NCI-H774 (cell line): ENCODE data around the gene NFKB2.
A peak's percentile ranks its signal among the peaks of the same experiment; 100 is the strongest.

Experiments
- DNase-seq: peaks from one replicate; lab custom pipeline; 2025; lab: John Stamatoyannopoulos, UW

The NFKB2 gene

DNA sequence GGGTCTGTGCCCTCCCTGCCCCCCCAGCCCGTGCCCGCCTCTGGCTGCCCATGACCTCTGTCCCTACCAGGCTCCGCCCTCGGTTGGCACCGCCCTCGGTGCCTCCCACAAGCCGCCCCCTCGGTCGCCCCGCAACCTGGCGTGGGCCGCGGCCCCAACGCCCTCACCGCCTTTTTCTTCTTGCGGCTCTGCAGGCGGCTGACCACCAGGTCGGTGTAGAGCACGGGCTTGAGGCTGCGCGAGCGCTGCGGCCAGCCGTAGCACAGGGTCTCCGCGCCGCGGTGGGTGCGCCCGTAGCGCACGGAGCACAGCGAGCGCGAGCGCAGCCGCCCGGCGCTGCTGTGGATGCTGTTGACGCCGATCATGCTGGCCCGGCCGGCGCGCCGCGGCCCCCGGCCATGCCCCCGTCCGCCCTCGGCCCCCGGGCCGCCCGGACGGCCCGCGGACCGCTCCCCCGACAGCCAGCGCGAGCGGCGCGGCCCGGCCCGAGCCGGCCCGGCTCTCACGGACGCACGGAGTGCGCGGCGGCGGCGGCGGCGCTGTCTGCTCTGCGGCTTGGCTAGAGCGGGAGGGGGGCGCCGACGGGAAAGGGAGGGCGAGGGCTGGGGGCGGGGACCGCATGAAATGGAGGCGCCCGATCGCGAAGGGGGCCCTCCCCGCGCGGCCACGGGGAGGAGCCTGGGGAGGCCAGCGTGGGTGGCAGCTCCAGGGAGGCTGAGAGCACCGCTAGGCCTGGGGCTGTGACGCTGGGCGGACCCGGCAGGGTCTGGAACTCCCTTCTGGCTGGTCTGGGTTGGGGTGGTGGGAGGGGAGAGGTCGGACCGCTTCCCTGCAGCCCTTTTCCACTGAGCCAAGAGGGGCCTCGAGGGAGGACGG is 13.5 kb downstream of the NFKB2 start:
- DNase-seq, result no peak

DNA sequence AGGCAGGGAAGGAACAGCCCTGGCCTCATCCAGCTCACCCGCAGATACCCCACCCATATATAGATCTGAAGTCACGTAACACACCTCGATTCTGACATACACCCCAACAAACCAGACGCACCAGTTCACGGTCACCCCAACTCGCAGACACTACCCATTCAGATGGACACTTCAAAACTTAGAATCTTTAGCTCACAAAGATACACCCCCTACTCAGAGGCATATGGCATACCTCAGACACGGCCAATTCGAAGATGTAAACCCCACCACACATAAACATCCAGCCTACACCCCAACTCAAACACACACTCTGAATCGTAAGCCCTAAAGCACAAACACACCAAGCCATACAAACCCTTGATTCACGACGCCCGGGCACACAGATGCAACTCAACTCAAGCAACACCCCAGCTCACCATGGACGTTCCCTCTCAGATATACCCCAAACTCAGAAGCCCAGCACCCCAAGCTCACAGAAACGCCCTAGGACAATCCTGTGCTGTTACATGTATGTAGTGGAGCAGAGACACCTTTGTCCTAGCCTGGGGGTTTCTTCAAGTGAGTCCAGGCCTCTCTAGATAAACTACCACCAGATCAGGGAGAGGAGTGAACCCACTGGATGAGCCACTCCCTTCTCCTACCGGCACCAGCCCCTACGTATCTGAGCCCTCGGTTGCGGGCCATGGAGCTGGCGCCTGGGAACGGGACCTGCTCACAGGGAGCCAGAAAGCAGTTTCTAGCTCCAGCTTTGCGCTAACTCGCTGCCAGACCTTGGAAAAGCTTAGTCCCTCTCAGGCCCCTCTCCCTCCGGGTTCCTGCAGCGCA is 14.3 kb downstream of the NFKB2 start:
- no peak for DNase-seq

DNA sequence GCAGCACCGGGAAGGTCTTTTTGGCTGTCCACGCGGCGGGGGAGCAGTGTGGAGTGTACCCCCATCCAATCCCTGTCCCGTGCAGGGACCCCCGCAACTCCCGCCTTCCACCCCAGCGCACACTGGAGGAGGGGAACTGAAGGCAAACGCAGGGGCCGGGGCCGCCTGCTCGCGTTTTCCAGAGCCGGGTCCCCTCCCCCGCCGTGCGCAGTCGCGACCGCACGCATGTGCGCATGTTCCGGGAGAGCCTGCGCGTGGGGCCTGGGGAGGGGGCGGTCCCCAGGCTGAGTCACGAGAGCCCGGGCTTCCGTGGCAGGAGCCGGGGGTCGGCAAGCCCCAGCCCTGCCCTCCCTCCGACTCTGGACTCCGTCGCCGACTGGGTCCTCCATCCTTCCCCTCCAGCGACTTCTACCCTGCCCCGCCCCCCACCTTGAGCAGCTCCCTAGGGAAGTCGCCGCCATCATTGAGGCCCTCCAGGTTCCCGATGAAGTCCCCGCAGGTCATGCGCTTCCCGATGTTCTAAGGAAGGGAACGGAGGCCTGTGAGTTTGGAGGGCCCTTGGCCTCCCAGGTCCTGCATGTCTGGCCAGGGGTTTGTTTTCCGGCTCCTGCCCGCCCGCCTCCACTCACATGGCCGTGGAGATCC is 15.0 kb downstream of the NFKB2 start:
- no peak for DNase-seq

DNA sequence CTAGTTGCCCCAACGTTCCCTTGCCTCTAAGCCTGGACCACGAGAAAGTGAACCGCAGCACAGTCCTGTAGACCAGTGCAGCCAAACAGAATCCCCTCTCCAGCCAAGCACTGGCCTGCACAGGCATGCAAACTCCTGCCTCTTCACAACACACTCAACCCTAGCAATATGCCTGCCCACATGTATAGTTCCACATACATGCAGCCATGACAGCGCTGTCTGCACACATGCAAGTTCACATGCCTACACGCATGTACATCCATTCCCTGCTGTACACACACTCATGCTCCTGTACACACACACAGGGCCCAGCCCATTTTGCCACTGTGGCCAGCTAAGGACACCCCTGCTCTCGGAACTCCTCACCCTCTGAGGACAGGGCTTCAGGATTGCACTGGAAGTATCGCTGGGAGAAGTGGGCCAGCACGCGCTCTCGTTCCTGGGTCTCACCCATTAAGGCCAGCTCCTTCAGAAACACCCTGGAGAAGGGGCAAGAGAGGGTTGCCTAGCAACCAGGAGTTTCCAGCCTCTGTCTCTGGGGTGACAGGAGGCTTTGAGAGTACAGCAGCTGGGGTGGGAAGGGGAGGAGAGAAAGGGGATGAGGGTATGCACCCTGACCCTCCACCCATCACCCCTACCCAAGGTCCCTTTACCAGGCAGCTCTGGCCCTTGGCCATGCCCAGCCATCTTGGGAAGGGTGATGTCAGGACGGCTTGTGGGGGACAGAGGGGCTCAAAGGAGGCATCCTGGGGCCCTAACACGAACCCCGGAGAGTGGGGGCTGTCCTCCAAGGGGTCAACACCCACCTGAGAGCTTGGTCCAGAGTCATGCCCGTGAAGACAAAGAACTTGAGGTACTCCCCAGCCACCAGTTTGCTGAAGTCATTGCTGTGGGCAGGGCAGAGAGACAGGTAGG is 16.1 kb downstream of the NFKB2 start:
- no peak for DNase-seq

DNA sequence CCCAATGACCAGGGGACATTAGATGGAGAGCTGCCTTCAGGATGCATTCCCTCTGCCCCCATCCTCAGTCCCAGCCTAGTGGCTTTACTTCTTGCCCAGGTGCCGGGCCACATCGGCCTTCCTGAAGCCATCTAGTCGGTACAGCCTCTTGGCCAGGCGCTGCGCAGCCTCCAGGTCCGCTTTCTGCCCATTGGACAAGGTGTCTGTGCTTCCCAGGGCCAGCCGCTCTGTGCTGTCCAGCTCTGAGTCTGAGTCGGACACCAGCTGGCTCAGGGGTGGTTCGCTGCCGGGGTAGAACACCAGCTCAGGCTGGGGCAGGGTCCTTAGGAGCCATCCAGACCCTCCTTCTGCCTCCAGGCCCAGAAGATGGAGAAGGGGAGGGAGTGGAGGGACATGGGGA is 16.8 kb downstream of the NFKB2 start:
- DNase-seq, result no peak

DNA sequence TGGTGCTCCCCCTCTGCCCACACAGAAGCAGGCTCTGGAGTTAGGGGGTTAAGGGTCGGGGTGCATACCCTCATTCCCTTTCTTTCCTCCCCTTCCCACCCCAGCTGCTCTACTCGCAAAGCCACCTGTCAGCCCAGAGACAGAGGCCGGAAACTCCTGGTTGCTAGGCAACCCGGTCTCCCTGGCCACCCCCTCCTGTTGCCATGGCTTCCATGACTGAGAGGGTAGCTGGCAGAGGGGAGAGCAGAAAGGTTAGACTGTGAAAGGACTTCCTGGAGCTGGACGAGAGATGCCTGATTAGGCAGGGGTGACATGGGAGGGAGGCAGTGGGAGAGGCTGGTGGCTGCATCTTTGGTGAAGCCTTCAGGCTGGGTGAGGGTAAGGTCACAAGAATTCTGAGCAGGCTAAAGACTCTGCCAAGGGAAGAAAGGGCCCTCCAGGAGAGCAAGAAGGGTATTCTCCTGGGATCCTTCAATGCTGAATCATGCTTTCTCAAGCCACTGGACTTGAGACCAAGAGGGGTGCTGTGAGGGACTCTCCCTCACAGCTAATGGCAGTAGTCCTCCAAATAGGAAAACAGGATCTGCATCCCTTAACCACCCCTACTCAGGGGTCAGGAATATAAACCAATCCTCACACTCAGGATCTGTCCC is 17.7 kb downstream of the NFKB2 start:
- DNase-seq, result peak; percentile 54

DNA sequence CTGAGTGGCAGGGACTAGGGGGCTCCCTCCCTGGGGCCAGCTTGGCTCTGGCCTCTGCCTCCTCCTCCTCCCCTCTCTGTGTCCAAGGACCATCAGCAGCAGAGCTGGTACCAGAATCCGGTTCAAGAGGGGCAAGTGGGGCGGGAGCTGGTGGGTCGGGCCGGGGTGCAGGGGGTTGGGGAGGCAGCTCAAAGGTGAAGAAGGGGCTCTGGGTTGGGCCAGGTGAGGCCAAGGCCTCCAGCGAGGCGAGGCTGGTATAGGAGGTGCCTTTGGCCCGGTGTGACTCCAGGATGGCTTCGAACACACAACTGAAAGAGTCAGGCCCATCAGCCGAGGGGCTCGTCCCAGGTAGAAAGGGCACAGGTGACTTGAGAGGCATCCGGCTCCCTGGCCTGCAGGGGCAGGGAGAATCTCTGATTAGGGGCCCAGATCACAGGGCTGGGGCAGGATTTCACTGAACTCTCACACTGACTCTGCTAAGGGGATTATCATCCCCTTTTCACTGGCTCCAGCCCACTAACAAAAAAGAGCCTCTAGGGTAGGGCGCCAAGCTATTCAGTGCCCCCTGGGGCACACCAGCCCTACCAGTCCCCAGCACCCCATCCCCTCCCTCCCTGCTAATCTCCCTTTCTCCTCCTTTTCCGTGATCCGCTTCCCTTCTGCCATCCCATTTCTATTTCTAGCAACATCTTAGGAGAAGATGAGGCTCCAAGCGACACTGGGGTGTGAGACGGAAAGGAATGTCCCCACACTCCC is 18.5 kb downstream of the NFKB2 start:
- no peak for DNase-seq

DNA sequence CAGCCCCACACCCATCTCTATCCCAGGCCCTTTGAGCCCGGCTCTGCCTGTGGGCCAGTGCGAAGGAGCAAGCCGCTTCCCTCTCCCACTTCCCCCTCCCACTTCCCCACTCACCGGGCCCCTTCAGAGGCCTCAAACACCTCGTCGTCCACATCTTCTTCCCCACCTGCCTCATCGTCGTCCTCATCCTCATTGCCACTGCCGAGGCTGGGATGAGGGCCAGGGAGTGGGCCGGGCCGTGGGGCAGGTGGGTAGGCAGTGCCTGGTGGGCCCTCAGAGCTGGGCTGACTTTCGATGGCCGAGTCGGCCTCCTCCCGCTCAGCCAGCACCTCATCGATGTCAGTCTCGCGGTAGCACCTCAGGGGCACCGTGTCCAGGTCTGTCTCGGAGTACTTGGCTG is 19.2 kb downstream of the NFKB2 start:
- DNase-seq, result no peak

DNA sequence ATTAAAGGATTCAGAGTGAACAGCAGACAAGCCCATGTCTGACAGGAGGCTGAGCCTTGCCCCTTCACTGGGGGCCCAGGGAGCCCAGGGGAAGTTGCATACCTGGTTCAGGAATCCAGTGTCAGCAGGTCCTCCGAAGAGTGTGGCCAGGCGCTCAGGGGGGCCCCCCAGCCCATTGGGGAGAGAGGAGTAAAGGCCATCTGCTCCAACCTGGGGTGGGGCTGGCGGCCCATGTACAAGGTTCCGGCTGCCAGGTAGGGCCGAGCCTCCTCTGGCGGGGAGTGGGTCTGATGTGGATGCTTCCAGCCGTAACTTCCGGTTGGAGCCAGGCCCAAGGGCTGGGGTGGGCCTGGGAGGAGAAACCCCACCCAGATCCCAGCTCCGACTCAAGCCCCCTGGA is 20.8 kb downstream of the NFKB2 start:
- no peak for DNase-seq

DNA sequence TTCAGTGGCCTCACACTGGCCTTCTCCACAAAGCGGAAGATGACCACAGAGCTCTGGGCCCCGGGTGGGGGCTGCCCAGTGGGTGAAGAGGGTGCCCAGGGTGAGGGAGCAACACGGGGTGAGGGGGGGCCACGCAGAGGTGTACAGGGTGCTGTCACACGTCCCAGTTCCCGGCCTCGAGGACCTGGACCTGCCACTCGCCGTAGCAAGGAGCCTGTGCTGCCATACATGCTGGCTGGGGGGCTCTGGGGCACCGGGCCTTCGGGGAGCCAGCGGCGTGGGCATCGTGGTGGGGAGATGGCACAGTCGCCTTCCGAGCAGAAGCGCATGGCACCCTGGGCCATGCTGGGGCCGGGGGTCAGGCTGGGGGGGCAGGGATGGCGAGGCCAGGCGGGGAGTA is 21.2 kb downstream of the NFKB2 start:
- no peak for DNase-seq

DNA sequence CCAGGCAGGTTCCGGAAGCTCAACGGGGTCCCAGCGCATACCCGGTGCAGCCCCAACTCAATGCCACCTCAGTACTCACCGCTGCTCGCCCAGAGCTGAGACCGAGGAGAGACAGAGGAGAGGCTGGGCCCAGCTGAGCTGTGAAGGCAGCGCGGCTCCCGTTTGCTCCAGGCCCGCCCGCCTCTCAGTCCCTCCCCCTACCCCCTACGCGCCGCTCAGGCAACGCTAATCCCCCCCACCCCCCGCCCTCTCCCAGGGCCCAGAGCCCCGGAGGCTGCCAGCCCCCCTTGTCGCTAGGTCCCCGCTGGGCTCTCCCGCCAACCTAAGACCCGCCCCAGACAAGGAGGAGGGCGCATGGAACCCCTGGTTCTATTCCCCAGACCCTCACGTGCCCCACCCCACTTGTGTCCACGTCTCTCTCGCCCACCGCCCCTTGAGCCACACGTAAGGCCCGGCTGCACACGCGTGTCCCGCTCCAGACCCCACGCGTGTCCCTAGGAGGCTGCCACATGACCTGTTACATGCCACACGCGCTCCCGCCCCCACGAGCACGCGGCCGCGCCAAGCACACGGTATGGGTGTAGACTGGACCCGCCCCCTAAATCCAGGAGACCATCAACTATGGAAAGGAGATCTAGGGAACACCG is 23.2 kb downstream of the NFKB2 start, which contains the start of gene PSD:
Gene PSD (minus strand): TSS at position 164 of the 647 bp plus-strand sequence. CDS start 1,747 bp downstream, outside the sequence.
- peak; percentile 51 for DNase-seq

DNA sequence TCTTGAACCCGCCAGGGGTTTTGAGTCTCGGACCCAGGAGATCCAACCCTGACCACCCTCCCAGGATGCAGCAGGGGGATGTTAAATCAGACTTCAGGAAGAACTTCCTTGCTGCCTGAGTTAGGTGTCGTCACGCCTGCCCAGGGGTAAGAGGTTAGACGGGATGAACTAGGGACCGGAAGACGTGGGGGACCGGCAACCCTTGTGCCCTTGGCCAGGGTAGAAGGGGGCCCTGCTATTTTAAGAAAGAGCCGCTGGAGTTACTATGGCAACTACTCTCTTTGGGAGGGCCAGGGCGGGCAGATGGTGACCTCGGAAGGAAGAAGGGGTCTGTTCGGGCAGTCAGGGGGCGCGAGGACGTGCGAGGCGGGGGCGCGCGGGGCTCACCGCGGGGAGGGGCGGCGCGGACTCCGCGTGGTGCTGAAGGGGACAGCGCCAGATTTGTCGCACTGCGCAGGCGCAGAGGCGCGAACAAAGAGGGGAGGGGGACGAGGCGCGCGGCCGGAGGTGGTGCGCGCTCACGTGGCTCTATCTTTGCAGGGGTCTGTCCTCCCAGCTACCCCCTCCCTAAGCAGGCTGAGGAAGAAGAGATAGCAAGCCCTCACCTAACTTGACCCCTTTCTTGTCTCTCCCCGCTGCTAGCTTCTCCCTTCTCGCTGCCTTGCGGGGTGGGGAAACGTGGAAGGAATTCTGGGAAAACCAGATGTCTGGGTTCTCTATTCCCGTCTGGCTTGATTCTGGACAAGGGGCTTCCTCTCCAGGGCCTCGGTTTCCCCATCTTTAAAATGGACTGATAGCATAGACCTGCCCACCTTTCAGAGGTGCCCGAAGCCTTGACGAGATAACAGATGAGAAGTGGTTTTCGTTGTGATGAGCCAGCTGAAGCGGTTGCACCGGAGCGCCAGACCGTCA is 24.0 kb downstream of the NFKB2 start:
- peak; percentile 56 for DNase-seq

DNA sequence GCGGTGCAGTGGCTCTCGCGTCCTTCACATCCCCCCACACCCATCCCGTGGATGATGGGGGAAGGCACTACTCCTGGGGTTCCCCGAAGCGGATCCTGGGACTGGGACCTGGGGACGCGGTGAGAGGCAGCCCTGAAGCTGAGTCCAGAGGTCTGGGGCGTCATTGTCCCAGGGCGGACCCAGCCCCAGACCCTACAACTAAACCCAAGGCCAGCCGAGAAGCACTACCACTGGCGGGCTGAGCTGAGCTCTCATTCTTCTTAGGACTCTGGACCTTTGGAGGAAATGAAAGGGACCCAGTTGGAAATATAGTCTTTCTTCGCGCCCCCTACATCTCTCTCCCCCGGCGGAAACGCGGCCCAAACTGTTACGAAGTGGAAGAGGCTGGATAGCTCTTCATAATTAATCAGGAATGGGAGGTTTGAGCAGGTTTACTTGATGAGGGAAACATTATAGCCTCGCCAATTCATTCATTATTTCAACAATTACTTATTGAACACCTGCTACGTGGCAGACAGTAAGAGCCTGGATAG is 24.7 kb downstream of the NFKB2 start:
- DNase-seq, result no peak

DNA sequence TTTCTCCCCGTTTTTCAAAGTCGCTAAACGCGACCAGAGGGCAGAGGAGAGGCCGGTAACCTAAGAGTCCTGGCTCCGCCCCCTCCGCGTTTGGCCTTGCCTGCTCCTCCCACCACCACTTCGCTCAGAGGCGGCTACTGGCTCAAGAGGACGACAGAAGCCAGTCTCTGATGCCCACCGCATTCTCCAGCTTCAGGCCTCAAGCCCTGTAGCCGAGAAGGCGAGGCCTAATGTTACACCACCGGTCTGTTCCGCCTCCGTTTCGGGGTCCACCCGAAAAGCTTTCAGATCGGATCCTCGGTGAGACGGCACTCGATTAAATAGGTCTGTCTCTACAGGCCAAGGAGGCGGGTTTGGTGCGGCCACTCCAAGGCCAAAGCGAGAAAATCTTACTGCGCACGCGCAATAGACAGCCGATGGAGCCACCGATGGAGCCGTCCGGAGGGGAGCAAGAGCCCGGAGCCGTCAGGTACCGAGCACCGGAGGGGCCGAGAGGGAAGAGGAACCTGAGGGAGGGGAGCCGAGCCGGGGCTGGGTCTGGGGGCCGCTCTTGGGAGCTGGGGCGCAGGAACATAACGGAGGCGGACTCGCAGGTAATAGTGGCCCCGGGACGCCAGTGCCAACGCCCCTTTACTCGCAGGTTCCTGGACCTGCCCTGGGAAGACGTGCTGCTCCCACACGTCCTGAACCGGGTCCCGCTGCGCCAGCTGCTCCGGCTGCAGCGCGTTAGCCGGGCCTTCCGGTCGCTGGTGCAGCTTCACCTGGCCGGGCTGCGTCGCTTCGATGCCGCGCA is 25.4 kb downstream of the NFKB2 start, which contains the start of gene FBXL15:
Gene FBXL15 (plus strand): TSS at position 123 of the 793 bp plus-strand sequence. CDS start 294 bp downstream, at position 417.
- DNase-seq, result peak; percentile 78

DNA sequence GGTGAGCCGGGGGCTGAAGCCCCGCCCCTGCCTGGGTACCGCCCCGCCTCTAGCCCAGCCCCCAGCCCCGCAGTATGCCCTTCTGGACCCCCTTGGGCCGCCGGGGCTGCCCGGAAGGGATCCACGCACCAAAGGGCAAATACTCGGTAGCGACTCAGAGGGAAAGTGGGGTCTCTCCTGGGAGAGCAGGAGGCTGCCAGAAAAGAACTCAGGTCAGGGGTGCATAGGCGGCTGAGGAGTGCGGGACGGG is 25.9 kb downstream of the NFKB2 start:
- DNase-seq, result no peak

DNA sequence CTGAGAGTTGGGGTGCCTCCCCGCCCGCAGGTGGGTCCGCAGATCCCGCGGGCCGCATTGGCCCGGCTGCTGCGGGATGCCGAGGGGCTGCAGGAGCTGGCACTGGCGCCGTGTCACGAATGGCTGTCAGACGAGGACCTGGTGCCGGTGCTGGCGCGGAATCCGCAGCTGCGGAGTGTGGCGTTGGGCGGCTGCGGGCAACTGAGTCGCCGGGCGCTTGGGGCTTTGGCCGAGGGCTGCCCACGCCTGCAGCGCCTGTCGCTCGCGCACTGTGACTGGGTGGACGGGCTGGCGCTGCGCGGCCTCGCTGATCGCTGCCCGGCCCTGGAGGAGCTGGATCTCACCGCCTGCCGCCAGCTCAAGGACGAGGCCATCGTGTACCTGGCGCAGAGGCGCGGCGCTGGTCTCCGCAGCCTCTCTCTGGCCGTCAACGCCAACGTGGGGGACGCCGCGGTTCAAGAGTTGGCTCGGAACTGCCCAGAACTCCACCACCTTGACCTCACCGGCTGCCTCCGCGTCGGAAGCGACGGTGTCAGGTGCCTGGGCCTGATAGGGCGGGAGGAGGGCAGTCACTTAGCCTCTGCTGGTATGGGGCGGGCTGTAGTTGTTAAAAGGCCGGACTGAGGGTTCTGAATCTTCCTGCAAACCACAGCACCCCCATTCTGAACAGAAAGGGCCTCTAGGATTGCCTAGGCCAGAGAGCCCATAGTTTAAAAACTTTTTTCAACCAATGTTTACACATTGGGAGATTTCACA is 26.4 kb downstream of the NFKB2 start:
- no peak for DNase-seq
